Measurements from ENCODE around the gene DPH2.

Gene DPH2

DNA sequence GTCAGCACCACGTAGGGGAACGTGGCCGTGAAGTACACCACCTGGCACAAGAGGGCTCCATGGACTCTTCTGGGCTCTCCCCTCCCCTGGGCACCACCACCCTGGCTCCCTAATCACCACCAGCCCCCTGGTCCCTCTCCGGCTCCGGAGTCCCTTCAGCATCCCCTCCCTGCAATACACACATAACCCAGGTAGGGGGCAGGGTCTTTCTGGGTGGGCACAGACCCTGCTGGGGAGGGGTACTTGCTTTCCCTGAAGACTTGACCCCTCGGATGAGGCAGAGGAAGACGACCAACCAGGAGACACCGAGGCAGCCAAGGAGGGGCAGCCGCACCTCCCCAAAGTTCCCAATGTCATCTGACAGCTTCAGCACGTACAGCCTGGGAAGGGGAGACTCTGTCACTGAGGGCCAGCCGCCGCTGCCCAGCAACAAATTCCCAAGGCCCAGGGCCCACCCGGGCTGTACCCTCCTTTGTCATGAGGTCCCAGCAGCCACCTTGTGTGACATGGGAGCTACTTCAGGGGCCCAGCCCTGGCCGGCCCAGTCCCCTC lies 32.9 kb downstream of the DPH2 start:
- DNase-seq (ENCODE audit: low spot score) = no peak

- no peak for DNase-seq (ENCODE audit: low spot score)
Measured at GRCh38 chr1:44008259-44008658, 38.4 kb downstream of the DPH2 start.

DNA sequence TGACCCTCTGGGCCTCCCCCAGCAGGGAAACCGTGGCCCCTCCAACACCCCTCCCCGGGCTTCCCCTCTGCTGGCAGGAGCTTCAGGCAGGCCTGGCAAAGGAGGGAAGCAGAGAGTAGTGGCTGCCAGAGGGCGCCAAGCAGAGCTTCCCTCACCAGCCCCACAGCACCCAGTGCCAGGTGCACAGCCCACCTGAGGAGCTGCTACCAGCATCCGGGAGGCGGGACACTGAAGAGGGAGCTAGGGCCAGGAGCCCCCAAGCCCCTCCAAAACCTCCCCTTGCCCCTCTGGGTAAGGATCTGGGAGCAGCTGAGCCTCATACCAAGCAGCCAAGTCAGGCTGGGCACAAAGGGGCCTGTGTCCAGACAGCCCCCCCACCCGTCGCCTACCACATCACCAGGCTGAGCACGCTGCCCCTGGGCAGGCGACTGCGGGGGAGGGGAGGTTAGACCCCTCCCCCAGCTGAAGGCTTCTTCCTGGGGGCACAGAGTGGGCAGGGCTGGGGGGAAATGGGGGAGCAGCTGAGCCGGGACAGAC lies 41.2 kb downstream of the DPH2 start:
- DNase-seq (ENCODE audit: low spot score) = no peak

GRCh38 chr1:44012404-44012803 lies 42.6 kb downstream of the DPH2 start:
- DNase-seq (ENCODE audit: low spot score) = no peak

DNA sequence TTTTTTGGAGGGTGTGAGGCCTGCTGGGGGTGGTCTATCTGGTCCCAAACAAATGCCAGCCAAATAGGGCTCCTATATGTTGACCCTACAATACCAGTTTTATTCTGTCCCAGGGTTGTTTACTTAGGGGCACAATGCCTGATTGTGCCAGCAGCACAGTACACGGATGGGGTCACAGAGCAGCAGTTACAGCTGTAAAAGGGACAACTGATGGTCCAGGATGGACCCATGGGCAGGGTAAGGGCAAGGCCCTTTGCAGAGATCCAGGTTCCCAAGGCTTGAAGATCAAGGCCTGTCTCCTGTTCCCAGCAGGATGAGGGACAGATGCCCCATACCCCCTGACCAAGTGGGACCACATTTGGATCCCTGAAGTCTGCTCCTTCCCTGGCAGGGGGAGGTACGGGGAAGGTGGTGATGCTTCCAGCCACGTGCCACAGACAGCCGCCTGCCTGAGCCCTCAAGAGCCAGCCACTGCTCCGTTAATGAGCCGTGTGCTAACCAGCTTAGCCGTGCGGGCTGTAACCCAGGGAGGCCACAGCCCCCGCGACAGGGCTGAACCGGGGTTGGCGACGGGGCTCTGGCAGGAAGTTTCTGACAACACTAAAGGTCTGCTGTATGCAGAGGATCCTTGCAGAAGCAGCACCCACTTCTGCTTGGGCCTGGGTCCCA lies 43.3 kb downstream of the DPH2 start:
- DNase-seq (ENCODE audit: low spot score) = no peak

GRCh38 chr1:44013949-44014348 lies 44.1 kb downstream of the DPH2 start:
- DNase-seq (ENCODE audit: low spot score) = no peak

DNA sequence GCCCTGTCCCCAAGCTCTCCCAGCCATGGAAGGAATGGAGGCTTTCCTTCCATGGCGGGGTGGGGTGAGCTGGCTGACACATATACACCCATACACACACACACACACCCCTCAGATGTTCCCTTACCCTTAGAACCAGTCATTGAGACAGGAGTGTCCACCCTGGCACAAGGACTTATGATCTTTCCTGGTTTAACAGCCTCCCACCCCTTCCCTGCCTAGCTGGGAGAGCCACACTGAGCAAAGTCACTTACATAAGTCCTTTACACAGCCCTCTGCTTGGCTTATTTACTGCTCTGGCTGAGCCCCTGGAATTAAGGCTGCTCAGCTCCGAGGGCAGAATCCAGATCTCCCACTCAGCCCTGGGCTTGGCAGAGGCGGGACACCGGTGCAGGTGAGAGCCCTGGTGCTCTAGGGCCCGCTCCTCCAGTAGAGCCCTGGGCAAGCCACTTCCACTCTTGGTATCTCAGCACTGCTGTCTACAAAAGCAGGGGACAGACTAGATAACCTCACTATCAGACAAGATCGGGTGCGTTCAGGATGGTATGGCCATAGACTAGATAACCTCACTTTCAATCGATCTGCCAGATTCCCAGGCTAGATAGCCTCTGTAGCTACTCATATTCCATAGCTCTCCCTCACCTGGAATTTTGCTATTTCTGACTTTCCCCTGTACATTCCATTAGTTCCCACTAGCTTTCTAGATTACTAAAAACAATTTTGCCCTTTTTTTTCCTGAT lies 44.7 kb downstream of the DPH2 start:
- no peak for DNase-seq (ENCODE audit: low spot score)

DNA sequence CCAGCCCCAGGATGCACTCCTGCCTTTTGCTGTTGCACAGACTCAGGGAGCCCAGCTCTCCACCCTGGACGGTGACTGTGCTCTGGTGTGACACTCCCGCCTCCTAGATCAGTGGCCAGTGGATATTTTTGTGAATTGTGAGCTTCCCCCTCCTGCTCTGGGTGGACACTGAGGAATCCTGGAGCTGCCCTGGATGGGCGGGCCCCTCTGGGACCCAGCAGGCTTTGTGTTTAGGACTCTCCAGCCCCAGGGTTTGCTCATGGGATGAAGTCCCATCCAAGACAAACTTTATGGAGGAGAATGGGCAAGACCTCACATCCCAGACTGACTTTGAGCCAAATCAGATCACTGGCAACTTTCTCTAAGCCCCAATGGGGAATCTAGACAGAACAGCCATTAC lies 45.4 kb downstream of the DPH2 start:
- no peak for DNase-seq (ENCODE audit: low spot score)

DNA sequence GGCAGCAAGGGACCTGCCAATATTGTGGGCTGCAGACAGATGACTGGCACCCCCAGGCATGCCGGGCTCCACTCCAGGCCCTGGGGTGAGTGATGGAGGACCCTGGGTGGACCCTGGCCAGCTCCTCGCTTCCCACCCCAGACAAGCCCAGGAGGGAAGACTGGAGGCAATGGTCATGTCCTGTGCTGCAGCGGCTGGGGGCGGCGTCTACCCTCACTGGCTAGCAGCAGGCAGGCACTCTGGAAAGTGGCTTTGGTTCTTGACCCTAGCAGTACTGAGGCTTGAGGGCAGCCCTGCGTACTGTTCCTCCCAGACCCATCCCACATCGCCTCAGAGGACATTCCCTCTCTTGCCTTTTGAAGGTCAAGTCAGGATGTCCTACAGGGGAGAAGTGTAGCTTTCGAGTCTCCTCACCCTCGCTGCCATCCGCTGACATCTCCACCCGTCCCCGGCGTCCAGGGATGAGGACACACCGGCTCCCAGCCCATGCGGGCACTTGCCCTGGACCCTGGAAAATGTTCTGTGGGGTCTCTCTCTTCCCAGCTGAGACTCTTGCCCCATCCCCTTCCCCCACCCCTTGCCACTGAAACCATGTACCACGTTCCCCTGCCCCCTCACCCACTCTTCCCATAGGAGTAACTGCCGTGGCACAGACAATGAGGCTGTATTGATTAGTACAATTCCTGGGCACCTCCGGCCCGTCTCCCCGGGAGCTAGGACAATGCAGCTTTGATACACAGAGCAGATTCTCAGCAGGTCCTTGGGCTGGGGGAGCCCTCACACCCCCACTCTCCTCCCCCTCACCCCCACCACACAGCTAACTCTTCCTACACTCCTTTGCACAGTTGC lies 46.5 kb downstream of the DPH2 start:
- DNase-seq (ENCODE audit: low spot score) = no peak

DNA sequence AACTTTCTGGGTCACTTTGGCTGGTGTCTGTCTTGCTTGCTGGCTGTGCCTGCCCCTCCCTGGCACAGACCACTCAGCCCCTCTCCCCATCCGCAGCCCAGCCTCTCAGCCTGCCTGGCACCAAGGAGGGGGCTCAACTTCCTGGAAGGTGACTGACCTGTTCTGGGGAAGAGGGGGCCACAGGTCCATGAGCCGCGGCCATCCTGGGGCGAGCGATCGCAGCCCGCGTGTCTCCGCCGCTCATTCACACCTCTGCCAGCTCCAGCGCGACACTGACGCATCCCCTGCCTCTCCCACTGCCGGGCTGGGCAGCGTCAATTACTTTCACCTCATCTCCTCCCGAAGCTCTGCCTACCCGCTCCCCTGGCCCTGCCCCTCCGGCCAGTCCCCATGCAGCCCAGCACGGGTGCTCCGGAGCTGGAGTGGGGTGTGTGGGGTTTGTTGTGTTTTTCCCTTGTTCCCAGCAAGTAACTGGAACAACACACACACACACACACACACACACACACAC lies 47.1 kb downstream of the DPH2 start:
- no peak for DNase-seq (ENCODE audit: low spot score)

DNA sequence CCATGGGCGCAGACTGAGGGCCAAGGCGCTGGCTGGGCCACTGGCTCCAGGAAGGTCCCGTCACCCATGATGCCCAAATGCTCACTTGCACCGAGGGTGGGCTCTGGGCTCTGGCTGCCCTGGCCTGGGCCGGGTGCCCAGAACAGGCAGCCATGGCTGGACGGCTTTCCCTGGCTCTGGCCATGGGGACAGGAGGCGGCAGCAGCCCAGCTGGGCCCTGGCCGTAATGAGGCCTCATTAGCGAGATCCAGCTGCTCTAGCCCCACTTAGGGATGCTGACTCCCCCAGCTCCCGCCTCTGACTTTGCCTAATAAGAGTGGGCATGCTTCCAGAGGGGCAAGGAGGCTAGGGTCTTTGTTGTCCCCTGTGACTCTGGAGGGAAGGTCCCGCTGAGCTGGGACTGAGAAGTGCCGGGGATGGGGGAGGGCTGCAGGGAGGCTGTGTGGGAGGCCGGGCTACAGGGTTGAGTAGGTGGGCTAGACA lies 49.7 kb downstream of the DPH2 start:
- no peak for DNase-seq (ENCODE audit: low spot score)

- no peak for DNase-seq (ENCODE audit: low spot score)
Measured at GRCh38 chr1:44020464-44020863, 50.7 kb downstream of the DPH2 start.

DNA sequence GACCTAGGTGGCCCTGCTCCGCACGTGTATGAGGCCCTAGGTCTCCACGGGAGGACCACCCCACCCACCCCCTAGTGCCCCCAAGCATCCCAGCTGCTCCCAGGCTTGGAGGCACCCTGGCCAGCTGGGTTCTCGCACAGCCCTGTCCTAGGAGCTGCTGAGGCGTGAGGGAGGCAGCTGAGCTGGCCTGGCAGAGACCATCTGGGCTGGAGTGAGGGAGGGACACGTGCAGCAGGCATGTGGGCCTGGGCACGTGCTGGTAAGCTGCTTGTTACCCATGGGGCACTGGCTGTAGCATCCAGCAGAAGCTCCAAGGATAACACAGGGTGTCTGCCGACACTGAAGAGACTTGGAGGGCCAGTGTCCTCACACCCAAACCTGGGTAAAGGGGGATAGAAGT lies 51.3 kb downstream of the DPH2 start:
- DNase-seq (ENCODE audit: low spot score) = no peak

DNA sequence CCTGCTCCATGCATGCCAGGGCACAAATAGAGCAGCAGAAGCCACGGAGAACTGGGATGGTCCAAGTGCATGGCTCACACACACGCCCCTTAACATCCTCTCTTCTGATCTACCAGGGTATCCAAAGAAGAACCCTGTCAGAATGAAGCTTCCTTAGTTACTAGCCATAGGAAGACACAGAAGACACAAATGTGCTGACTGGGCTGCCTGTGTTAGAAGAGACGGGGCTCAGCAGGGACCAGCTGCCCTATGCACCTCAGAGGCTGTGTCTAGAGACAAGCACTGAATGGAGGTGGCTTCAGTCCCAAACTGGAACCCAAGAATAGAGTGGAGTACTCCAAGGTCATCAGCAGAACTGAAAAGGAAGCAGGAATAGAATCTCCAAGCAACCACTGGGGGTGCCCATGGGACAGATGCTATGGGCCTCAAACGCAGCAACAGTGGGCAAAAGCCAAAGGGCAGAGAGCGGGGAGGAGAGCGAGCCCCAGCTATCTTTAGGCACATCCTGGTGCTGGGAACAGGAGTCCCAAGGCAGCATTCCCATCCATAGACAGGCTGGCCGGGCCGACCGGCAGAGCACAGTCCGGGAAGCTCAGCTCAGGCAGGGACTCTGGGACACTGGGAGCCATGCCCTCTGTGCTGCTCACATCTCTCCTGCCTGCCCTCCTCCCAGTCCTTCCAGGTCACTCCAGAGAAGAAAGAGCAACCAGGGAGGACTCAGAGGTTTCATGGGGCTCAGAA lies 51.9 kb downstream of the DPH2 start:
- no peak for DNase-seq (ENCODE audit: low spot score)

Measured in kidney capillary endothelial cell (primary cell).